Measurements from ENCODE around the gene CDK15.
A peak's percentile ranks its signal among the peaks of the same experiment; 100 is the strongest.
"Not testable (repeated sequence)": the region's sequence is repeated elsewhere in the genome, so short reads cannot be mapped to it uniquely, and the experiment has no call there.

The CDK15 gene

GRCh38 chr2:201835066-201835465 is 28.7 kb downstream of the CDK15 start:
- DNase-seq, result no peak

- DNase-seq, result no peak
These were observed 31.1 kb downstream of the CDK15 start for GRCh38 chr2:201837391-201837790.

- DNase-seq, result no peak
These were observed 31.6 kb downstream of the CDK15 start for GRCh38 chr2:201837824-201838431.

- no peak for DNase-seq
These were observed 33.4 kb downstream of the CDK15 start for GRCh38 chr2:201839727-201840126.

GRCh38 chr2:201840726-201841125 is 34.4 kb downstream of the CDK15 start:
- no peak for DNase-seq

GRCh38 chr2:201842131-201842860 is 36.0 kb downstream of the CDK15 start:
- DNase-seq, result no peak

GRCh38 chr2:201844922-201845321 is 38.6 kb downstream of the CDK15 start:
- DNase-seq, result not testable (repeated sequence)

- no peak for DNase-seq
These were observed 41.1 kb downstream of the CDK15 start for GRCh38 chr2:201847481-201847880.

- DNase-seq, result no peak
These were observed 46.1 kb downstream of the CDK15 start for GRCh38 chr2:201852462-201852861.

- DNase-seq, result no peak
These were observed 46.6 kb downstream of the CDK15 start for GRCh38 chr2:201852878-201853415.

- DNase-seq, result no peak
These were observed 48.0 kb downstream of the CDK15 start for GRCh38 chr2:201854221-201854801.

GRCh38 chr2:201854841-201855240 is 48.5 kb downstream of the CDK15 start:
- DNase-seq, result no peak

- DNase-seq, result no peak
These were observed 49.0 kb downstream of the CDK15 start for GRCh38 chr2:201855356-201855755.

- DNase-seq, result no peak
These were observed 51.0 kb downstream of the CDK15 start for GRCh38 chr2:201857326-201857725.

- peak; percentile 3 for DNase-seq
These were observed 52.2 kb downstream of the CDK15 start for GRCh38 chr2:201858281-201859184.

- DNase-seq, result no peak
These were observed 53.6 kb downstream of the CDK15 start for GRCh38 chr2:201859949-201860348.

GRCh38 chr2:201860636-201861066 is 54.3 kb downstream of the CDK15 start:
- DNase-seq, result peak; percentile 31

GRCh38 chr2:201862843-201863242 is 56.5 kb downstream of the CDK15 start:
- no peak for DNase-seq

- no peak for DNase-seq
These were observed 60.5 kb downstream of the CDK15 start for GRCh38 chr2:201866643-201867473.

- DNase-seq, result no peak
These were observed 65.1 kb downstream of the CDK15 start for GRCh38 chr2:201871471-201871870.

GRCh38 chr2:201872591-201872990 is 66.3 kb downstream of the CDK15 start:
- no peak for DNase-seq

- DNase-seq, result no peak
These were observed 73.7 kb downstream of the CDK15 start for GRCh38 chr2:201879996-201880395.
